Measurements from ENCODE around the gene ZDHHC12. TPM values are rescaled to one million over a fixed set of nuclear protein-coding genes. Genes with fewer than 3 reads are reported as not detected.
"Not testable (repeated sequence)": the region's sequence is repeated elsewhere in the genome, so short reads cannot be mapped to it uniquely, and the experiment has no call there.

ZDHHC12 gene
- total and polyA plus RNA-seq, 10 of the 15 experiments (the other 5 are each of a cell fraction or from before 2014, with no cell fraction given), result 0.95 to 146 (median 49.9) TPM

DNA sequence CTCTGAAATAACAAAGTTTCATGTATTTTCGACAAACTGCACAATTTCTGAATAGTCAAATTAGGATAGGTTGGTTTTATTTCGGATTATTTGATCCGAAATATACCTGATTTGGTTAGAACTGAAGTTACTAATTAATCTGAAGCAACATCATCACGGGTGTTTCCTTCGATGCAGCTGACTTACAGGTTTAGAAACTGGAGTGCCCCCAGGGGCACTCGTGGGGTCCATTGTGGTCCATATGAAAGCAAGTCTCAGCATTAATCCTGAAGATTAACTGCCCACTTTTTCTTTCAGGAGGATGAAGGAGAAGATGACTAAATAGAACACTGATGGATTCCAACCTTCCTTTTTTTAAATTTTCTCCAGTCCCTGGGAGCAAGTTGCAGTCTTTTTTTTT is 29.6 kb downstream of the ZDHHC12 start (continued):
- TF ChIP-seq EP300 (IDR thresholded peaks at IDR 0.05; ENCODE audit: borderline replicate concordance in 1 of 2, control insufficient read depth in 1 of 2, low read depth in 2 of 2, low read length in 2 of 2) (peak in 1 of 2 experiments; percentile 17; a peak in 1 of 4 replicates), IKZF2 (IDR thresholded peaks at IDR 0.05) (peak; percentile 47 to 54; a peak in 3 of 4 replicates), MTA2 (IDR thresholded peaks at IDR 0.05; ENCODE audit: low read depth) (0 out of 2 replicates have a peak, but pooled peaks have one; percentile 31), IRF4 (IDR thresholded peaks at IDR 0.05; ENCODE audit: low read depth, low read length) (no peak), ZZZ3 (IDR thresholded peaks at IDR 0.05; ENCODE audit: control insufficient read depth, insufficient read length, low read depth) (no peak), ASH2L (IDR thresholded peaks at IDR 0.05; ENCODE audit: borderline replicate concordance, low read depth) (no peak), CREB1 (IDR thresholded peaks at IDR 0.05; ENCODE audit: low read depth) (no peak)
- TF ChIP-seq, protein P1, sequence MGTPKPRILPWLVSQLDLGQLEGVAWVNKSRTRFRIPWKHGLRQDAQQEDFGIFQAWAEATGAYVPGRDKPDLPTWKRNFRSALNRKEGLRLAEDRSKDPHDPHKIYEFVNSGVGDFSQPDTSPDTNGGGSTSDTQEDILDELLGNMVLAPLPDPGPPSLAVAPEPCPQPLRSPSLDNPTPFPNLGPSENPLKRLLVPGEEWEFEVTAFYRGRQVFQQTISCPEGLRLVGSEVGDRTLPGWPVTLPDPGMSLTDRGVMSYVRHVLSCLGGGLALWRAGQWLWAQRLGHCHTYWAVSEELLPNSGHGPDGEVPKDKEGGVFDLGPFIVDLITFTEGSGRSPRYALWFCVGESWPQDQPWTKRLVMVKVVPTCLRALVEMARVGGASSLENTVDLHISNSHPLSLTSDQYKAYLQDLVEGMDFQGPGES (IDR thresholded peaks at IDR 0.05), result no peak
- TF ChIP-seq, protein P2, sequence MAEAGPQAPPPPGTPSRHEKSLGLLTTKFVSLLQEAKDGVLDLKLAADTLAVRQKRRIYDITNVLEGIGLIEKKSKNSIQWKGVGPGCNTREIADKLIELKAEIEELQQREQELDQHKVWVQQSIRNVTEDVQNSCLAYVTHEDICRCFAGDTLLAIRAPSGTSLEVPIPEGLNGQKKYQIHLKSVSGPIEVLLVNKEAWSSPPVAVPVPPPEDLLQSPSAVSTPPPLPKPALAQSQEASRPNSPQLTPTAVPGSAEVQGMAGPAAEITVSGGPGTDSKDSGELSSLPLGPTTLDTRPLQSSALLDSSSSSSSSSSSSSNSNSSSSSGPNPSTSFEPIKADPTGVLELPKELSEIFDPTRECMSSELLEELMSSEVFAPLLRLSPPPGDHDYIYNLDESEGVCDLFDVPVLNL (IDR thresholded peaks at IDR 0.05; ENCODE audit: low read depth, low read length), result no peak
- TF ChIP-seq, protein P3, sequence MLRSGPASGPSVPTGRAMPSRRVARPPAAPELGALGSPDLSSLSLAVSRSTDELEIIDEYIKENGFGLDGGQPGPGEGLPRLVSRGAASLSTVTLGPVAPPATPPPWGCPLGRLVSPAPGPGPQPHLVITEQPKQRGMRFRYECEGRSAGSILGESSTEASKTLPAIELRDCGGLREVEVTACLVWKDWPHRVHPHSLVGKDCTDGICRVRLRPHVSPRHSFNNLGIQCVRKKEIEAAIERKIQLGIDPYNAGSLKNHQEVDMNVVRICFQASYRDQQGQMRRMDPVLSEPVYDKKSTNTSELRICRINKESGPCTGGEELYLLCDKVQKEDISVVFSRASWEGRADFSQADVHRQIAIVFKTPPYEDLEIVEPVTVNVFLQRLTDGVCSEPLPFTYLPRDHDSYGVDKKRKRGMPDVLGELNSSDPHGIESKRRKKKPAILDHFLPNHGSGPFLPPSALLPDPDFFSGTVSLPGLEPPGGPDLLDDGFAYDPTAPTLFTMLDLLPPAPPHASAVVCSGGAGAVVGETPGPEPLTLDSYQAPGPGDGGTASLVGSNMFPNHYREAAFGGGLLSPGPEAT (IDR thresholded peaks at IDR 0.05; ENCODE audit: low read depth), result peak; percentile 68; the same call in 1 of the 2 replicates

DNA sequence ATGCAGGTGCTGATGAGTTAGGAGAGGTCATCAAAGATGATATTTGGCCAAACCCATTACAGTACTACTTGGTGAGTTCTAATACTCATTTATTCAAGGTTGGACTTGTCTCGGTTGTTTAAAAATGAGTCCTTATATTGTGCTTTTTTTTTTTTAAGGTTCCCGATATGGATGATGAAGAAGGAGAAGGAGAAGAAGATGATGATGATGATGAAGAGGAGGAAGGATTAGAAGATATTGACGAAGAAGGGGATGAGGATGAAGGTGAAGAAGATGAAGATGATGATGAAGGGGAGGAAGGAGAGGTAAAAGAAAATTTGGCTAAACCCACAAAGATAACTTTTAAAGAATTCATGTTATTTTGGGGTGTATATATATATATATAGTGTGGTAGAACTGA is 30.2 kb downstream of the ZDHHC12 start:
- BruUV-seq (replicated peaks); H3K9ac ChIP-seq (ENCODE audit: control insufficient read depth, insufficient read depth, low read length); H3K27me3 ChIP-seq (replicated peaks in 1 of 2; ENCODE audit: control insufficient read depth in 2 of 2, insufficient read depth in 2 of 2, low read length in 1 of 2); H2AFZ ChIP-seq (ENCODE audit: control insufficient read depth, low read depth, low read length); intact Hi-C loops (cut with micrococcal nuclease; ENCODE audit: unreplicated experiment); in situ Hi-C loops (cut with MboI); H4K20me1 ChIP-seq (ENCODE audit: control insufficient read depth, insufficient read depth); H3K4me1 ChIP-seq (ENCODE audit: control insufficient read depth, insufficient read depth, low read length); H3K9me3 ChIP-seq (replicated peaks; ENCODE audit: control insufficient read depth, insufficient read depth, low read length); H3K27ac ChIP-seq (ENCODE audit: control insufficient read depth, insufficient read depth); ATAC-seq; FAIRE-seq; DNase-seq (ENCODE audit: low read depth, low spot score); H3K4me3 ChIP-seq; H3K4me2 ChIP-seq (ENCODE audit: control insufficient read depth, insufficient read depth): not testable (repeated sequence)
- ChIA-PET RAD21 (ENCODE audit: unreplicated experiment) (interaction anchor here (0.9 to 1.4 kb wide), 4 partner anchors 8 to 181 kb away, joined by 3 to 4 read pairs (median 3); partner anchors contain the start of gene PKN3), POLR2A (interaction anchor here (0.9 to 1.6 kb wide), 7 partner anchors 9 to 143 kb away, joined by 3 to 8 read pairs (median 5); no protein-coding TSS in a partner anchor), CTCF (interaction anchor here (0.9 to 1.8 kb wide), 4 partner anchors 8 to 45 kb away, joined by 3 to 13 read pairs (median 4); partner anchors contain the start of gene PKN3), SMC1A (ENCODE audit: uncharacterized antibody, unreplicated experiment) (interaction anchor here (0.5 to 2.5 kb wide), 6 partner anchors 9 to 337 kb away, joined by 3 to 8 read pairs (median 4); partner anchors contain the start of gene DYNC2I2)
- peaks cover 45% of the 10 kb centered on the region for H3K79me2 ChIP-seq (ENCODE audit: control insufficient read depth, insufficient read depth, low read length)
- H3K36me3 ChIP-seq (ENCODE audit: control insufficient read depth in 2 of 2, insufficient read depth in 2 of 2, low read length in 1 of 2), result peaks cover 4 to 21% of the 10 kb centered on the region in 2 experiments
- WGBS (ENCODE audit: insufficient coverage, insufficient replicate concordance, low lambda C conversion rate, missing lambda C conversion rate), result 47% methylated on average over 3 of the region's 3 CpGs
